Hepatocyte (in vitro differentiated cells): ENCODE results near the gene RNF113A. TPM values are rescaled to one million over a fixed set of nuclear protein-coding genes. Genes with fewer than 3 reads are reported as not detected.
"Not testable (repeated sequence)": the region's sequence is repeated elsewhere in the genome, so short reads cannot be mapped to it uniquely, and the experiment has no call there.

Source experiments
- DNase-seq: peaks from one replicate; pipeline ENCODE4 v3.0.0-alpha.2; 2016; ENCODE audit warnings: low spot score
- H2AFZ ChIP-seq: fragments of 200-600 bp; sonication (generic); 2 replicates; pipeline ENCODE4 v1.6.0; 2016; ENCODE audit warnings: antibody characterized with exemption, mild to moderate bottlenecking
- H3K27ac ChIP-seq: fragments of 200-600 bp; sonication (generic); 2 replicates; pipeline ENCODE4 v1.5.1; 2016; ENCODE audit warnings: mild to moderate bottlenecking
- H3K27me3 ChIP-seq: fragments of 200-600 bp; sonication (generic); 2 replicates; pipeline ENCODE4 v1.6.1; 2016
- H3K36me3 ChIP-seq: fragments of 200-600 bp; sonication (generic); replicated peaks from 2 replicates; pipeline ENCODE4 v1.5.1; 2016; ENCODE audit warnings: low read depth; ENCODE audit not compliant: insufficient read depth
- H3K4me1 ChIP-seq: fragments of 200-600 bp; sonication (generic); 2 replicates; pipeline ENCODE4 v1.5.1; 2016; ENCODE audit warnings: mild to moderate bottlenecking, moderate library complexity; ENCODE audit not compliant: insufficient read depth
- H3K4me2 ChIP-seq: fragments of 200-600 bp; sonication (generic); 2 replicates; pipeline ENCODE4 v1.6.0; 2016
- H3K4me3 ChIP-seq: fragments of 200-600 bp; sonication (generic); 2 replicates; pipeline ENCODE4 v1.5.1; 2016; ENCODE audit warnings: mild to moderate bottlenecking
- H3K79me2 ChIP-seq: fragments of 200-600 bp; sonication (generic); 2 replicates; pipeline ENCODE4 v1.6.0; 2017; ENCODE audit warnings: mild to moderate bottlenecking
- H3K9me2 ChIP-seq: fragments of 200-600 bp; sonication (generic); replicated peaks from 2 replicates; pipeline ENCODE4 v1.6.0; 2017; ENCODE audit warnings: mild to moderate bottlenecking; ENCODE audit not compliant: insufficient read depth
- H3K9me3 ChIP-seq: fragments of 200-600 bp; sonication (generic); 2 replicates; pipeline ENCODE4 v1.5.1; 2016; ENCODE audit warnings: low read depth, mild to moderate bottlenecking
- H4K20me1 ChIP-seq: fragments of 200-600 bp; sonication (generic); 2 replicates; pipeline ENCODE4 v1.6.0; 2016; ENCODE audit warnings: mild to moderate bottlenecking; ENCODE audit not compliant: insufficient read depth, poor library complexity, severe bottlenecking
- CTCF ChIP-seq: fragments of 200-600 bp; sonication (generic); IDR thresholded peaks from 2 replicates; pipeline ENCODE4 v1.5.1; 2016; ENCODE audit warnings: antibody characterized with exemption, mild to moderate bottlenecking; ENCODE audit not compliant: poor library complexity
- EZH2 ChIP-seq: fragments of 200-600 bp; sonication (generic); IDR thresholded peaks from 2 replicates; pipeline ENCODE4 v1.6.1; 2016; ENCODE audit warnings: antibody characterized with exemption, mild to moderate bottlenecking, borderline replicate concordance
- EZH2phosphoT487 ChIP-seq: fragments of 200-600 bp; sonication (generic); IDR thresholded peaks from one replicate; pipeline ENCODE4 v1.6.1; 2018; ENCODE audit warnings: antibody characterized with exemption, mild to moderate bottlenecking, low read depth, moderate library complexity; ENCODE audit not compliant: unreplicated experiment, severe bottlenecking
- WGBS: methylation state at CpG from one replicate; pipeline ENCODE4 v1.1.6; 2016; ENCODE audit warnings: low lambda C conversion rate; ENCODE audit errors: missing lambda C conversion rate; 5-methylcytosine and 5-hydroxymethylcytosine counted together
- polyA plus RNA-seq: library from polyadenylated mRNA; unstranded; fragments of >200 nt; fragmentation: Nextera tagmentation; extraction: Ambion mirVana; gene quantifications from 2 replicates; pipeline ENCODE4 v1.2.1, GENCODE V29; 2016
- total RNA-seq: library from RNA; depleted of rRNA; stranded (reverse); fragments of >200 nt; gene quantifications from 2 replicates; pipeline ENCODE4 v1.2.3, GENCODE V29; 2014

The RNF113A gene
- total and polyA plus RNA-seq, 2 experiments from 2014 or later: 19.7 TPM

GRCh38 chrX:119916310-119916709, 44.8 kb upstream of the RNF113A start:
- Histone ChIP-seq H3K9me2 (no peaks in the 10 kb centered on the region), H3K9me3 (no peaks in the 10 kb centered on the region), H3K27me3 (no peaks in the 10 kb centered on the region), H3K4me3 (no peak overlapping the region), H3K36me3 (no peaks in the 10 kb centered on the region), H3K79me2 (no peaks in the 10 kb centered on the region), H4K20me1 (no peaks in the 10 kb centered on the region), H3K4me1 (no peaks in the 10 kb centered on the region), H2AFZ (no peak overlapping the region), H3K27ac (no peak overlapping the region), H3K4me2 (no peak overlapping the region)
- no peak for DNase-seq
- TF ChIP-seq EZH2phosphoT487 (no peak), CTCF (no peak), EZH2 (no peak)
- WGBS: 90% methylated on average over 5 of the region's 5 CpGs

GRCh38 chrX:119900976-119901375, 29.4 kb upstream of the RNF113A start:
- Histone ChIP-seq H3K36me3 (no peaks in the 10 kb centered on the region), H3K27me3 (no peaks in the 10 kb centered on the region), H3K27ac (no peak overlapping the region), H4K20me1 (no peaks in the 10 kb centered on the region), H3K9me3 (no peaks in the 10 kb centered on the region), H3K9me2 (no peaks in the 10 kb centered on the region), H3K4me3 (no peak overlapping the region), H2AFZ (no peak overlapping the region), H3K4me1 (no peaks in the 10 kb centered on the region), H3K79me2 (no peaks in the 10 kb centered on the region), H3K4me2 (no peak overlapping the region)
- TF ChIP-seq EZH2phosphoT487: no peak
- no peak for TF ChIP-seq CTCF
- TF ChIP-seq EZH2: no peak
- WGBS: 65% methylated on average over 1 of the region's 1 CpG
- DNase-seq: no peak

GRCh38 chrX:119899125-119899524, 27.6 kb upstream of the RNF113A start:
- H3K4me1 ChIP-seq: no peaks in the 10 kb centered on the region
- no peak overlapping the region for H3K4me2 ChIP-seq
- no peak for TF ChIP-seq CTCF
- no peak for TF ChIP-seq EZH2phosphoT487
- no peak for TF ChIP-seq EZH2
- no peak overlapping the region for H3K27ac ChIP-seq
- no peak for DNase-seq
- H3K9me3 ChIP-seq: no peaks in the 10 kb centered on the region
- no peaks in the 10 kb centered on the region for H4K20me1 ChIP-seq
- H2AFZ ChIP-seq: no peak overlapping the region
- H3K79me2 ChIP-seq: no peaks in the 10 kb centered on the region
- 30% methylated on average over 2 of the region's 2 CpGs for WGBS
- no peaks in the 10 kb centered on the region for H3K36me3 ChIP-seq
- H3K27me3 ChIP-seq: no peaks in the 10 kb centered on the region
- H3K4me3 ChIP-seq: no peak overlapping the region
- H3K9me2 ChIP-seq: no peaks in the 10 kb centered on the region

GRCh38 chrX:119895843-119896326, 24.4 kb upstream of the RNF113A start, which contains the start of gene AKAP14:
Gene AKAP14, plus strand, starts transcription at chrX:119895893. Its CDS starts 7,331 bp downstream, at chrX:119903224.
- Histone ChIP-seq H2AFZ (no peak within 1 kb of the TSS), H3K4me1 (no peaks in the 10 kb centered on the region), H3K27ac (no peak within 1 kb of the TSS), H3K79me2 (no peaks in the 10 kb centered on the region), H3K4me3 (no peak within 1 kb of the TSS), H3K4me2 (no peak within 1 kb of the TSS), H3K9me2 (no peaks in the 10 kb centered on the region), H3K36me3 (no peaks in the 10 kb centered on the region), H4K20me1 (no peaks in the 10 kb centered on the region), H3K9me3 (no peaks in the 10 kb centered on the region), H3K27me3 (no peaks in the 10 kb centered on the region)
- no peak for TF ChIP-seq EZH2
- TF ChIP-seq CTCF: no peak
- no peak for TF ChIP-seq EZH2phosphoT487
- DNase-seq: no peak
- 73% methylated on average over 4 of the region's 4 CpGs for WGBS

GRCh38 chrX:119891961-119892692, 20.6 kb upstream of the RNF113A start:
- not testable (repeated sequence) for H3K4me3 ChIP-seq, H3K36me3 ChIP-seq, H3K4me2 ChIP-seq, H3K9me3 ChIP-seq, H2AFZ ChIP-seq, H3K27me3 ChIP-seq, H3K4me1 ChIP-seq, H3K9me2 ChIP-seq, DNase-seq, H3K79me2 ChIP-seq, H4K20me1 ChIP-seq
- WGBS: 66% methylated on average over 16 of the region's 16 CpGs
- H3K27ac ChIP-seq: peak overlapping the region; percentile 14
